ENCODE results near the gene CCDC85C. TPM values are rescaled to one million over a fixed set of nuclear protein-coding genes. Genes with fewer than 3 reads are reported as not detected.

CCDC85C gene
- polyA plus RNA-seq, 1 of the 3 experiments (the other 2 are of a cell fraction): 9.6 TPM

GRCh38 chr14:99564256-99564925 is 39.6 kb downstream of the CCDC85C start (continued):
- TF ChIP-seq USF1 (IDR thresholded peaks at IDR 0.05; ENCODE audit: borderline replicate concordance, low read depth): 0 out of 2 replicates have a peak, but pooled peaks have one; percentile 12
- peak; percentile 48 for TF ChIP-seq TCF12 (IDR thresholded peaks at IDR 0.05)
- TF ChIP-seq POLR2AphosphoS5 (IDR thresholded peaks at IDR 0.05; ENCODE audit: low read depth, low read length): no peak; the same call in 1 of the 2 replicates
- TF ChIP-seq NFIC (IDR thresholded peaks at IDR 0.05; ENCODE audit: borderline replicate concordance): peak; percentile 90
- peak; percentile 40 for TF ChIP-seq RAD21 (IDR thresholded peaks at IDR 0.05; ENCODE audit: low read length)
- no peak for TF ChIP-seq JUND (IDR thresholded peaks at IDR 0.05)
- peak; percentile 89 for TF ChIP-seq GATA2 (CRISPR knock-in tag; IDR thresholded peaks at IDR 0.05)
- peak; percentile 82 for TF ChIP-seq CHD2 (IDR thresholded peaks at IDR 0.05; ENCODE audit: low read length, partially characterized antibody)
- peak in 1 of 2 experiments; percentile 98; a peak in 2 of 4 replicates for TF ChIP-seq EP300 (IDR thresholded peaks at IDR 0.05; ENCODE audit: borderline replicate concordance in 1 of 2, low read depth in 1 of 2, low read length in 1 of 2)
- TF ChIP-seq RCOR1 (IDR thresholded peaks at IDR 0.05; ENCODE audit: low read length): peak; percentile 91
- no peak for TF ChIP-seq CTCF (IDR thresholded peaks at IDR 0.05)
- TF ChIP-seq TEAD4 (IDR thresholded peaks at IDR 0.05; ENCODE audit: borderline replicate concordance, insufficient read depth): no peak

GRCh38 chr14:99563749-99564129 is 40.3 kb downstream of the CCDC85C start:
- no peak for TF ChIP-seq YY1 (IDR thresholded peaks at IDR 0.05; ENCODE audit: low read depth)
- no peak for TF ChIP-seq EP300 (IDR thresholded peaks at IDR 0.05; ENCODE audit: borderline replicate concordance in 1 of 2, low read depth in 1 of 2, low read length in 1 of 2)
- TF ChIP-seq ELF1 (IDR thresholded peaks at IDR 0.05): no peak
- TF ChIP-seq JUND (IDR thresholded peaks at IDR 0.05): no peak
- no peak for TF ChIP-seq PBX3 (IDR thresholded peaks at IDR 0.05)
- peaks cover 96% of the 10 kb centered on the region for H3K79me2 ChIP-seq (ENCODE audit: insufficient read depth)
- no peak overlapping the region for H3K9ac ChIP-seq
- no peak overlapping the region for H2AFZ ChIP-seq (ENCODE audit: low read depth)
- H3K27ac ChIP-seq (ENCODE audit: low read depth in 2 of 2, low read length in 1 of 2): peak overlapping the region in 1 of 2 experiments; percentile 99; a peak in 2 of 4 replicates
- WGBS (ENCODE audit: low lambda C conversion rate): 93% methylated on average over 3 of the region's 6 CpGs
- peaks cover 72% of the 10 kb centered on the region for H4K20me1 ChIP-seq (ENCODE audit: insufficient read depth)
- DNase-seq: no peak
- H3F3A ChIP-seq (replicated peaks; ENCODE audit: insufficient read depth): peaks cover 9% of the 10 kb centered on the region
- peak overlapping the region; percentile 62; the same call in 1 of the 2 replicates for H3K4me2 ChIP-seq
- no peaks in the 10 kb centered on the region for H3K9me3 ChIP-seq
- H3K9me2 ChIP-seq: no peaks in the 10 kb centered on the region
- H3K27me3 ChIP-seq (ENCODE audit: insufficient read depth): no peaks in the 10 kb centered on the region
- CTCF ChIA-PET: interaction anchor here (0.6 to 5.2 kb wide), 11 partner anchors 9 to 70 kb away, joined by 3 to 37 read pairs (median 11); partner anchors contain the start of gene CCDC85C
- POLR2A ChIA-PET: interaction anchor here (1.0 to 1.7 kb wide), 5 partner anchors 10 to 40 kb away, joined by 3 to 14 read pairs (median 4); partner anchors contain the start of gene CCDC85C
- H3K4me1 ChIP-seq (ENCODE audit: control insufficient read depth in 1 of 2, insufficient read depth in 2 of 2, low read depth in 1 of 2, low read length in 1 of 2): peaks cover 46 to 93% of the 10 kb centered on the region in 2 experiments
- no peaks in the 10 kb centered on the region for H3K36me3 ChIP-seq (replicated peaks in 1 of 2; ENCODE audit: control insufficient read depth in 1 of 2, insufficient read depth in 2 of 2, low read length in 1 of 2)
- H3K4me3 ChIP-seq (ENCODE audit: low read depth in 2 of 2, low read length in 1 of 2): no peak overlapping the region
